Thyroid gland (tissue), 4 donors: ENCODE measurements around the gene TSC22D4.

Experiments
- POLR2A ChIP-seq, 2 donors: fragments of 450-650 bp; IDR thresholded peaks; one replicate each; pipeline ENCODE4 v1.6.1; 2017; ENCODE audit warnings: antibody characterized with exemption in 2 of 2, mild to moderate bottlenecking in 2 of 2, moderate library complexity in 1 of 2
- TF ChIP-seq, protein P1 (sequence below), 6 experiments: fragments of 200-600 bp in 3 of 6; fragments of 450-650 bp in 3 of 6; sonication (generic) in 3 of 6; IDR thresholded peaks; one replicate each; pipeline ENCODE4 v1.5.1; 2016 to 2019; ENCODE audit warnings: antibody characterized with exemption in 6 of 6, mild to moderate bottlenecking in 2 of 6, inconsistent platforms in 1 of 6, moderate library complexity in 1 of 6

DNA sequence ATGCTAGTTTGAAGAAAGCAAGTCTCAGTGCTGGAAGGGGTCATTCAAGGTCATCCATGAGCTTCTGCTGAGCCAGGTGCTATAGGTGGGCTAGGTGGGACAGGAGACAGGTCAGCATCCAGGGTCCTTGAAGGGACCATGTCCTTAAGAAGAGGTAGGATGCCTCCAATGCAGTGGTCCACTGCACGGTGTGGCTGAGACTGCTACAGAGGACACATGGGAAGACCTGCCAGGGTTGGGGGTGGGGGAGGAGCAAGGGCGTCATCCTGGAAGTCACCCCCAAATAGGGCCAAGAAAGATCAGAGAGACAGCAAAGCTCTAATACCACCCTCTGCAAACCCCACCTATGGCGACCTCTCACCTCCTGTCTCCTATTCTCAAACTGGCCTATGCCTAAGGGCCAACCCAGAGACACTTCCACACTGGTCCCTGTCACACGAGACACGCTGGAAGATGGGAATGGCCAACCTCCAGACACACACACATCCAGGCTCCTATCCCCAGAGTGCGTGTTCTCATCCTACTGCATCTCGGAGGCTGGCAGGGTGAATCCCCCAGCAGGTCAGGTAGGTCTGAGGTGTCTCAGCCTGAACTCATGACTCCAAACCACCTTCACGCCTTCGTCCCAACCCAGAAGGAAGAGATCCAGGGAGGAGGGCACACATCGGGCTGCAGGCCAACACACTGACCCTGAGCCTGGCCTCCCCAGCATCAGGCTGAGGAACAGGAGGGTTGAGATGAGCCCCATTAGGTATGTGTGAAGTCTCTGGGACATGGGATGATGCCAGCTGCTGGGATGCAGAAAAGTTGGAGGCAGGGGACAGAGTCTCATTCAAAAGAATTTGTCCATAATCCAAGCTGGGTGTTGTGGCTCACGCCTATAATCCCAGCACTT, 37.1 kb downstream of the TSC22D4 start:
- TF ChIP-seq, protein P1, sequence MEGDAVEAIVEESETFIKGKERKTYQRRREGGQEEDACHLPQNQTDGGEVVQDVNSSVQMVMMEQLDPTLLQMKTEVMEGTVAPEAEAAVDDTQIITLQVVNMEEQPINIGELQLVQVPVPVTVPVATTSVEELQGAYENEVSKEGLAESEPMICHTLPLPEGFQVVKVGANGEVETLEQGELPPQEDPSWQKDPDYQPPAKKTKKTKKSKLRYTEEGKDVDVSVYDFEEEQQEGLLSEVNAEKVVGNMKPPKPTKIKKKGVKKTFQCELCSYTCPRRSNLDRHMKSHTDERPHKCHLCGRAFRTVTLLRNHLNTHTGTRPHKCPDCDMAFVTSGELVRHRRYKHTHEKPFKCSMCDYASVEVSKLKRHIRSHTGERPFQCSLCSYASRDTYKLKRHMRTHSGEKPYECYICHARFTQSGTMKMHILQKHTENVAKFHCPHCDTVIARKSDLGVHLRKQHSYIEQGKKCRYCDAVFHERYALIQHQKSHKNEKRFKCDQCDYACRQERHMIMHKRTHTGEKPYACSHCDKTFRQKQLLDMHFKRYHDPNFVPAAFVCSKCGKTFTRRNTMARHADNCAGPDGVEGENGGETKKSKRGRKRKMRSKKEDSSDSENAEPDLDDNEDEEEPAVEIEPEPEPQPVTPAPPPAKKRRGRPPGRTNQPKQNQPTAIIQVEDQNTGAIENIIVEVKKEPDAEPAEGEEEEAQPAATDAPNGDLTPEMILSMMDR (IDR thresholded peaks at IDR 0.05) = no peak
- no peak for TF ChIP-seq POLR2A (IDR thresholded peaks at IDR 0.05)
